Type B pancreatic cell (in vitro differentiated cells): ENCODE measurements around the gene PLIN3. TPM values are rescaled to one million over a fixed set of nuclear protein-coding genes. Genes with fewer than 3 reads are reported as not detected.

ENCODE experiments used
- DNase-seq: peaks from one replicate; pipeline ENCODE4 v3.0.0; 2021; ENCODE audit warnings: mixed read lengths; ENCODE audit not compliant: unreplicated experiment; ENCODE audit errors: extremely low spot score
- H3K27ac Mint-ChIP-seq: 2 replicates; pipeline ENCODE4 v1.8.0; 2021; ENCODE audit warnings: mild to moderate bottlenecking, mixed read lengths
- H3K27me3 Mint-ChIP-seq: 2 replicates; pipeline ENCODE4 v1.8.0; 2021; ENCODE audit warnings: mixed read lengths
- H3K36me3 Mint-ChIP-seq: 2 replicates; pipeline ENCODE4 v1.8.0; 2021; ENCODE audit warnings: mixed read lengths
- H3K4me1 Mint-ChIP-seq: one replicate; pipeline ENCODE4 v1.8.0; 2021; ENCODE audit warnings: mixed read lengths; ENCODE audit not compliant: unreplicated experiment
- H3K4me3 Mint-ChIP-seq: 2 replicates; pipeline ENCODE4 v1.8.0; 2021; ENCODE audit warnings: mild to moderate bottlenecking, mixed read lengths
- H3K9me3 Mint-ChIP-seq: 2 replicates; pipeline ENCODE4 v1.8.0; 2021; ENCODE audit warnings: mixed read lengths
- long read RNA-seq: library from polyadenylated mRNA; unstranded; transcript quantifications from one replicate; pipeline ENCODE4 v2.0.0, GENCODE V29; 2020
- total RNA-seq: library from RNA; stranded (reverse); gene quantifications from 2 replicates; pipeline ENCODE4 v1.2.1, GENCODE V29; 2021; ENCODE audit warnings: low replicate concordance
- TF ChIP-seq, protein P1 (sequence below): fragments of 200-600 bp; sonication (generic); conservative IDR thresholded peaks from 2 replicates; pipeline ENCODE4 v1.5.0; 2021; ENCODE audit warnings: antibody characterized with exemption, mild to moderate bottlenecking

PLIN3 gene, protein sequence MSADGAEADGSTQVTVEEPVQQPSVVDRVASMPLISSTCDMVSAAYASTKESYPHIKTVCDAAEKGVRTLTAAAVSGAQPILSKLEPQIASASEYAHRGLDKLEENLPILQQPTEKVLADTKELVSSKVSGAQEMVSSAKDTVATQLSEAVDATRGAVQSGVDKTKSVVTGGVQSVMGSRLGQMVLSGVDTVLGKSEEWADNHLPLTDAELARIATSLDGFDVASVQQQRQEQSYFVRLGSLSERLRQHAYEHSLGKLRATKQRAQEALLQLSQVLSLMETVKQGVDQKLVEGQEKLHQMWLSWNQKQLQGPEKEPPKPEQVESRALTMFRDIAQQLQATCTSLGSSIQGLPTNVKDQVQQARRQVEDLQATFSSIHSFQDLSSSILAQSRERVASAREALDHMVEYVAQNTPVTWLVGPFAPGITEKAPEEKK
- 53.9 and 77.4 TPM in 2 replicates for total RNA-seq
- long read RNA-seq, transcript PLIN3-201 (8 exons, 2,333 nt): major isoform, 224 of 281 reads
- long read RNA-seq, transcript PLIN3-202 (8 exons, 1,535 nt): minor isoform, 7 of 281 reads
- long read RNA-seq, partial matches to known transcripts: 43 of 281 reads
- long read RNA-seq, other reads (novel, unspliced or antisense): 7 of 281 reads

DNA sequence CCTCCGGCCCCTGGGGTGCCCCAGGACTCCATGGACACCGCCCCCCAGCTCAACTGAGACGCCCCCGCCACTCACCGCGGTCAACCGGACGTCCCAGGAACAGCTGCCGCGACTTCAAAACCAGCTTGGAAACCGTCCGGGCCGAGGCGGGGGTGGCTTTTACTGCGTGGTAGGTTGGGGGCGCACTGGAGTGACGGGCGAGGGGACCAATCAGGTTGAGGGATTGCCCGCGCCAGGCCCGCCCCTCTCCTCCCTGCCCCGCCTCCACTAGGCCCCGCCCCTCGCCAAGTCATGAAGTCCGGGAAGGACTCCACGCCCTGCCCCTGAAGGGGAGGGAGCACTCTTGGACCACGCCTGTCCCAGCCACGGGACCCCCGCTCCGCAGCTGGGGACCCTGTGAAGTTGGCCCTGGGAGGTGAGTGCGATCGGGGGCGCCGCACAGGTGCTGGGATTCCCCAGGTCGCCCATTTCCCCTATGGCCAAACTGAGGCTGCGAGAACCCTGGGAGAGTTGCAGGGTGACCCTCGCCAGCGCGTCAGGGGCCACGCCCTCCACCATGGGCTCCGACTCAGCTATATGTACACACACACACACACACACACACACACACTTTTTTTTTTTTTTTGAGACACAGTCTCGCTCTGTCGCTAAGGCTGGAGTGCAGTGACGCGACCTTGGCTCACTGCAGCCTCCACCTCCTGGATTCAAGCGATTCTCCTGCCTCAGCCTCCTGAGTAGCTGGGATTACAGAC, at the start of gene PLIN3:
Gene PLIN3 (minus strand): TSS at position 134 of the 752 bp plus-strand sequence. CDS start 6,273 bp downstream, outside the sequence.
- TF ChIP-seq, protein P1, sequence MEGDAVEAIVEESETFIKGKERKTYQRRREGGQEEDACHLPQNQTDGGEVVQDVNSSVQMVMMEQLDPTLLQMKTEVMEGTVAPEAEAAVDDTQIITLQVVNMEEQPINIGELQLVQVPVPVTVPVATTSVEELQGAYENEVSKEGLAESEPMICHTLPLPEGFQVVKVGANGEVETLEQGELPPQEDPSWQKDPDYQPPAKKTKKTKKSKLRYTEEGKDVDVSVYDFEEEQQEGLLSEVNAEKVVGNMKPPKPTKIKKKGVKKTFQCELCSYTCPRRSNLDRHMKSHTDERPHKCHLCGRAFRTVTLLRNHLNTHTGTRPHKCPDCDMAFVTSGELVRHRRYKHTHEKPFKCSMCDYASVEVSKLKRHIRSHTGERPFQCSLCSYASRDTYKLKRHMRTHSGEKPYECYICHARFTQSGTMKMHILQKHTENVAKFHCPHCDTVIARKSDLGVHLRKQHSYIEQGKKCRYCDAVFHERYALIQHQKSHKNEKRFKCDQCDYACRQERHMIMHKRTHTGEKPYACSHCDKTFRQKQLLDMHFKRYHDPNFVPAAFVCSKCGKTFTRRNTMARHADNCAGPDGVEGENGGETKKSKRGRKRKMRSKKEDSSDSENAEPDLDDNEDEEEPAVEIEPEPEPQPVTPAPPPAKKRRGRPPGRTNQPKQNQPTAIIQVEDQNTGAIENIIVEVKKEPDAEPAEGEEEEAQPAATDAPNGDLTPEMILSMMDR: no peak
- Mint-ChIP-seq H3K4me3 (peak within 1 kb of the TSS; percentile 88), H3K9me3 (no peaks in the 10 kb centered on the region), H3K36me3 (no peaks in the 10 kb centered on the region), H3K27ac (peak within 1 kb of the TSS; percentile 84), H3K4me1 (peaks cover 11% of the 10 kb centered on the region), H3K27me3 (no peaks in the 10 kb centered on the region)
- DNase-seq: peak; percentile 97

GRCh38 chr19:4916292-4917082, 49.0 kb upstream of the PLIN3 start:
- H3K4me1 Mint-ChIP-seq: peaks cover 12% of the 10 kb centered on the region
- H3K27me3 Mint-ChIP-seq: no peaks in the 10 kb centered on the region
- TF ChIP-seq, protein P1: no peak
- no peaks in the 10 kb centered on the region for H3K9me3 Mint-ChIP-seq
- no peak overlapping the region for H3K4me3 Mint-ChIP-seq
- peaks cover 10% of the 10 kb centered on the region for H3K36me3 Mint-ChIP-seq
- DNase-seq: no peak
- H3K27ac Mint-ChIP-seq: peak overlapping the region; percentile 76

DNA sequence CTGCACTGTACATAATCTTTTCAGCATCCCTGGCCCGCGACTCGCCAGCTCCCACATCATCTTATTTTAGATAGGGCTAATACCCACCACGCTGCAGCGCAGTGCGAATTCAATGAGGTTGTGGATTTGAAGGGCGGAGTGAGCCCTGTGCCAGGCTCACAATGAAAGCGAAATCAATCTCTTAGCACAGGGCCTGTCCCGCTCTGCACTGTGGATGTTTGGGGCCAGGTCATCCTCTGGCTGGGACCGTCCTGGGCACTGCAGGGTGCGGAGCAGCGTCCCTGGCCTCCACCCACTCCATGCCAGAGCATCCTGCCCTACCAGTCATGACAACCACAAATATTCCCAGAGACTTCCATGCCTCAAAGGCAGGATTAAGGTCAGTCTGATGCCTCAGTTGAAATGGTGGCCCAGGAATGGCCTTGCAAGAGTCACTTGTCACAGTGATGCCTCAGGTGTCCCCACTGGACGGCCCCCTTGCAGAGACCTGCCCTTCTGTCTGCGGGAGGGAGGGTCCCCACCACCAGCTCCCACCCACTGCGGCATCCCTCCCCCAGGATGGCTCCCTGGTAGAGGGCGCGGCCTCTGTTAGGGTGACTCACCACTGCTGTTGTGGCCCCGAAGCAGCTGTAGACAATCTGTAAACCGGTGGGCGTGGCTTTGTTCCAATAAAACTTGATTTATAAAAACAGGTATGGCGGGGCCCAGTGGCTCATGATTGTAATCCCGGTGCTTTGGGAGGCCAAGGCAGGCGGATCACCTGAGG, 47.5 kb upstream of the PLIN3 start:
- no peak for DNase-seq
- Mint-ChIP-seq H3K4me3 (no peak overlapping the region), H3K27ac (peak overlapping the region; percentile 52), H3K27me3 (no peaks in the 10 kb centered on the region), H3K4me1 (peaks cover 14% of the 10 kb centered on the region), H3K36me3 (peaks cover 7% of the 10 kb centered on the region), H3K9me3 (no peaks in the 10 kb centered on the region)
- TF ChIP-seq, protein P1: no peak

- Mint-ChIP-seq H3K27me3 (no peaks in the 10 kb centered on the region), H3K9me3 (no peaks in the 10 kb centered on the region), H3K27ac (peak overlapping the region; percentile 52), H3K4me3 (no peak overlapping the region), H3K4me1 (peaks cover 14% of the 10 kb centered on the region), H3K36me3 (peaks cover 7% of the 10 kb centered on the region)
- DNase-seq: no peak
- TF ChIP-seq, protein P1: no peak
Measured at GRCh38 chr19:4913996-4914735, 46.7 kb upstream of the PLIN3 start.
